Measurements from ENCODE around the gene HPSE2.

DNA sequence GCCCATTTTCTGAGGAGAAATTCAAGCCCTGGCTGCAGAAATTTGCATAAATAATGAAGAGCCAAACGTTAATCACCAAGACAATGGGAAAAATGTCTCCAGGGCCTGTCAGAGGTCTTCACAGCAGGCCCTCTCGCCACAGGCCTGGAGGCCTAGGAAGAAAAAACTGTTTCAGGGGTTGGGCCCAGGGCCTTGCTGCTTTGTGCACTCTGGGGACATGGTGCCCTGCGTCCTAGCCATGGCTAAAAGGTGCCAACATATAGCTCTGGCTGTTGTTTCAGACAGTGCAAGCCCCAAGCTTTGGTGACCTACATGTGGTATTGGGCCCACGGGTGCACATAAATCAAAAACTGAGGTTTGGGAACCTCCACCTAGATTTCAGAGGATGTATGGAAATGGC lies 796.9 kb downstream of the HPSE2 start:
- TF ChIP-seq CTCF (conservative IDR thresholded peaks at IDR 0.05) (no peak), EZH2 (IDR thresholded peaks at IDR 0.05; ENCODE audit: low read depth) (no peak)

Measured in PC-9 (cell line).